Trophoblast cell (in vitro differentiated cells and primary cell): ENCODE results near the gene PHKB.
"Not testable (repeated sequence)": the region's sequence is repeated elsewhere in the genome, so short reads cannot be mapped to it uniquely, and the experiment has no call there.

Experiments
- DNase-seq, 2 donors: peaks; one replicate each; pipeline ENCODE4 v3.0.0-alpha.2; 2016
- H2AFZ ChIP-seq: 2 replicates; pipeline ENCODE4 v1.6.1; 2013; ENCODE audit warnings: low read length, moderate library complexity, mild to moderate bottlenecking; ENCODE audit not compliant: insufficient read depth, poor library complexity
- H2AK5ac ChIP-seq: 2 replicates; pipeline ENCODE4 v1.6.1; 2013; ENCODE audit warnings: mild to moderate bottlenecking, low read length
- H2BK120ac ChIP-seq: 2 replicates; pipeline ENCODE4 v1.6.1; 2013; ENCODE audit warnings: low read length, mild to moderate bottlenecking, moderate library complexity; ENCODE audit not compliant: insufficient read depth, poor library complexity
- H2BK12ac ChIP-seq: 2 replicates; pipeline ENCODE4 v1.6.1; 2013; ENCODE audit warnings: mild to moderate bottlenecking, low read length, moderate library complexity
- H2BK5ac ChIP-seq: 2 replicates; pipeline ENCODE4 v1.6.1; 2013; ENCODE audit warnings: low read length, low read depth, moderate library complexity, mild to moderate bottlenecking; ENCODE audit not compliant: poor library complexity
- H3K14ac ChIP-seq: 2 replicates; pipeline ENCODE4 v1.6.1; 2013; ENCODE audit warnings: mild to moderate bottlenecking, low read length
- H3K18ac ChIP-seq: 2 replicates; pipeline ENCODE4 v1.6.1; 2013; ENCODE audit warnings: mild to moderate bottlenecking, low read length
- H3K23ac ChIP-seq: 2 replicates; pipeline ENCODE4 v1.6.1; 2013; ENCODE audit warnings: low read length
- H3K27ac ChIP-seq: 2 replicates; pipeline ENCODE4 v1.5.1; 2013; ENCODE audit warnings: low read depth, mild to moderate bottlenecking, inconsistent platforms, low read length, moderate library complexity
- H3K27me3 ChIP-seq: 2 replicates; pipeline ENCODE4 v1.6.1; 2013; ENCODE audit warnings: inconsistent platforms, mild to moderate bottlenecking, low read length, moderate library complexity; ENCODE audit not compliant: insufficient read depth
- H3K36me3 ChIP-seq, 2 experiments: 1 replicate in 1 of 2; 2 replicates in 1 of 2; pipeline ENCODE4 v1.6.1; 2013; ENCODE audit warnings: low read length in 2 of 2, mild to moderate bottlenecking in 2 of 2, moderate library complexity in 1 of 2; ENCODE audit not compliant: insufficient read depth in 2 of 2, control insufficient read depth in 1 of 2
- H3K4ac ChIP-seq: 2 replicates; pipeline ENCODE4 v1.6.1; 2013; ENCODE audit warnings: low read depth, mild to moderate bottlenecking, low read length, moderate library complexity
- H3K4me1 ChIP-seq, 2 experiments: 1 replicate in 1 of 2; 2 replicates in 1 of 2; pipeline ENCODE4 v1.6.1; 2013; ENCODE audit warnings: low read length in 2 of 2, mild to moderate bottlenecking in 2 of 2, moderate library complexity in 1 of 2; ENCODE audit not compliant: insufficient read depth in 2 of 2, control insufficient read depth in 1 of 2
- H3K4me2 ChIP-seq: 2 replicates; pipeline ENCODE4 v1.6.1; 2013; ENCODE audit warnings: inconsistent platforms, mild to moderate bottlenecking, low read length, moderate library complexity
- H3K4me3 ChIP-seq: 2 replicates; pipeline ENCODE4 v1.5.1; 2013; ENCODE audit warnings: mild to moderate bottlenecking, low read depth, low read length, inconsistent platforms
- H3K79me1 ChIP-seq: one replicate; pipeline ENCODE4 v1.6.1; 2013; ENCODE audit warnings: low read length
- H3K79me2 ChIP-seq: 2 replicates; pipeline ENCODE4 v1.6.1; 2013; ENCODE audit warnings: low read length, mild to moderate bottlenecking; ENCODE audit not compliant: control insufficient read depth, insufficient read depth, poor library complexity
- H3K9ac ChIP-seq: 2 replicates; pipeline ENCODE4 v1.6.1; 2013; ENCODE audit warnings: mild to moderate bottlenecking, low read length
- H3K9me3 ChIP-seq: 2 replicates; pipeline ENCODE4 v1.6.1; 2013; ENCODE audit warnings: low read depth, mild to moderate bottlenecking, control low read depth, inconsistent platforms, low read length; ENCODE audit not compliant: insufficient read depth
- H4K12ac ChIP-seq: 2 replicates; pipeline ENCODE4 v1.6.1; 2013; ENCODE audit warnings: low read depth, mild to moderate bottlenecking, low read length, moderate library complexity
- H4K8ac ChIP-seq: 2 replicates; pipeline ENCODE4 v1.6.1; 2013; ENCODE audit warnings: low read depth, mild to moderate bottlenecking, low read length, moderate library complexity
- H4K91ac ChIP-seq: one replicate; pipeline ENCODE4 v1.6.1; 2013; ENCODE audit warnings: low read depth, mild to moderate bottlenecking, low read length, moderate library complexity
- WGBS: extraction: QIAGEN DNeasy Blood & Tissue Kit; methylation state at CpG from one replicate; pipeline ENCODE4 v1.1.7; 2013; ENCODE audit warnings: missing lambda C conversion rate; ENCODE audit not compliant: insufficient read length, insufficient coverage; ENCODE audit errors: extremely low coverage; 5-methylcytosine and 5-hydroxymethylcytosine counted together

Gene PHKB

GRCh38 chr16:47672475-47672874, 211.3 kb downstream of the PHKB start:
- H3K79me1 ChIP-seq: no peaks in the 10 kb centered on the region
- no peaks in the 10 kb centered on the region for H3K4me1 ChIP-seq
- H3K4me2 ChIP-seq: no peak overlapping the region
- H3K9me3 ChIP-seq: no peaks in the 10 kb centered on the region
- H4K91ac ChIP-seq: no peak overlapping the region
- no peak overlapping the region for H3K23ac ChIP-seq
- H3K27ac ChIP-seq: no peak overlapping the region
- H3K9ac ChIP-seq: no peak overlapping the region
- H3K14ac ChIP-seq: no peak overlapping the region
- no peak overlapping the region for H4K8ac ChIP-seq
- peaks cover 0 to 4% of the 10 kb centered on the region in 2 experiments for H3K36me3 ChIP-seq
- H2BK12ac ChIP-seq: no peak overlapping the region
- no peak overlapping the region for H2BK120ac ChIP-seq
- no peak overlapping the region for H3K4ac ChIP-seq
- no peaks in the 10 kb centered on the region for H3K79me2 ChIP-seq
- H3K4me3 ChIP-seq: no peak overlapping the region
- no peak overlapping the region for H2AFZ ChIP-seq
- no peaks in the 10 kb centered on the region for H3K27me3 ChIP-seq
- H2BK5ac ChIP-seq: no peak overlapping the region
- H2AK5ac ChIP-seq: no peak overlapping the region
- no peak for DNase-seq
- no peak overlapping the region for H3K18ac ChIP-seq
- no peak overlapping the region for H4K12ac ChIP-seq

- no peak overlapping the region for H4K91ac ChIP-seq
- no peak overlapping the region for H3K4ac ChIP-seq
- H2BK5ac ChIP-seq: no peak overlapping the region
- H3K9ac ChIP-seq: no peak overlapping the region
- no peaks in the 10 kb centered on the region for H3K79me1 ChIP-seq
- no peaks in the 10 kb centered on the region for H3K27me3 ChIP-seq
- H3K4me1 ChIP-seq: no peaks in the 10 kb centered on the region
- DNase-seq: no peak
- H2AK5ac ChIP-seq: no peak overlapping the region
- H3K9me3 ChIP-seq: no peaks in the 10 kb centered on the region
- no peak overlapping the region for H2BK12ac ChIP-seq
- H3K36me3 ChIP-seq: peaks cover 0 to 2% of the 10 kb centered on the region in 2 experiments
- H3K4me2 ChIP-seq: no peak overlapping the region
- no peak overlapping the region for H2AFZ ChIP-seq
- no peak overlapping the region for H3K18ac ChIP-seq
- H3K14ac ChIP-seq: no peak overlapping the region
- H3K79me2 ChIP-seq: no peaks in the 10 kb centered on the region
- H3K23ac ChIP-seq: no peak overlapping the region
- H4K12ac ChIP-seq: no peak overlapping the region
- no peak overlapping the region for H2BK120ac ChIP-seq
- H3K27ac ChIP-seq: no peak overlapping the region
- no CpG with 5 or more reads among the region's 4 CpGs for WGBS
- H4K8ac ChIP-seq: no peak overlapping the region
- no peak overlapping the region for H3K4me3 ChIP-seq
Measured at GRCh38 chr16:47676635-47677177, 215.6 kb downstream of the PHKB start.

DNA sequence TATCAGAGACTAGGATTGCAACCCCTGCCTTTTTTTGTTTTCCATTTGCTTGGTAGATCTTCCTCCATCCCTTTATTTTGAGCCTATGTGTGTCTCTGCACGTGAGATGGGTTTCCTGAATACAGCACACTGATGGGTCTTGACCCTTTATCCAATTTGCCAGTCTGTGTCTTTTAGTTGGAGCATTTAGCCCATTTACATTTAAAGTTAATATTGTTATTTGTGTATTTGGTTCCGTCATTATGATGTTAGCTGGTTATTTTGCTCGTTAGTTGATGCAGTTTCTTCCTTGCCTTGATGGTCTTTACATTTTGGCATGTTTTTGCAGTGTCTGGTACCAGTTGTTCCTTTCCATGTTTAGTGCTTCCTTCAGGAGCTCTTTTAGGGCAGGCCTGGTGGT, 220.4 kb downstream of the PHKB start:
- H3K36me3 ChIP-seq, H3K79me1 ChIP-seq, H2BK12ac ChIP-seq, H4K91ac ChIP-seq, H3K23ac ChIP-seq, DNase-seq, H3K4me3 ChIP-seq, H3K18ac ChIP-seq, H2BK120ac ChIP-seq, H3K27ac ChIP-seq, H2AFZ ChIP-seq, H3K4me1 ChIP-seq, H2AK5ac ChIP-seq, H3K79me2 ChIP-seq, H4K8ac ChIP-seq, H3K4me2 ChIP-seq, H3K9ac ChIP-seq, H3K14ac ChIP-seq, H3K9me3 ChIP-seq, H3K4ac ChIP-seq, H2BK5ac ChIP-seq, H3K27me3 ChIP-seq, H4K12ac ChIP-seq: not testable (repeated sequence)
- WGBS: no CpG with 5 or more reads among the region's 3 CpGs

GRCh38 chr16:47687694-47688093, 226.6 kb downstream of the PHKB start:
- H3K36me3 ChIP-seq: peaks cover 2 to 8% of the 10 kb centered on the region in 2 experiments
- WGBS: no CpG with 5 or more reads among the region's 2 CpGs
- H3K27ac ChIP-seq: no peak overlapping the region
- peaks cover 1% of the 10 kb centered on the region for H3K9me3 ChIP-seq
- H3K18ac ChIP-seq: no peak overlapping the region
- H2AFZ ChIP-seq: no peak overlapping the region
- H3K23ac ChIP-seq: no peak overlapping the region
- H2AK5ac ChIP-seq: no peak overlapping the region
- H4K8ac ChIP-seq: no peak overlapping the region
- no peaks in the 10 kb centered on the region for H3K79me1 ChIP-seq
- H3K27me3 ChIP-seq: no peaks in the 10 kb centered on the region
- H2BK12ac ChIP-seq: no peak overlapping the region
- H3K79me2 ChIP-seq: no peaks in the 10 kb centered on the region
- H2BK5ac ChIP-seq: no peak overlapping the region
- no peak overlapping the region for H4K12ac ChIP-seq
- peak; percentile 7 to 51 for DNase-seq
- no peak overlapping the region for H3K4ac ChIP-seq
- no peak overlapping the region for H3K9ac ChIP-seq
- no peak overlapping the region for H3K4me3 ChIP-seq
- H3K4me1 ChIP-seq: no peaks in the 10 kb centered on the region
- no peak overlapping the region for H3K14ac ChIP-seq
- H3K4me2 ChIP-seq: no peak overlapping the region
- no peak overlapping the region for H4K91ac ChIP-seq
- no peak overlapping the region for H2BK120ac ChIP-seq
